OCI-LY7 (cell line): ENCODE results near the gene P2RY4.

Experiments
- EZH2phosphoT487 ChIP-seq: fragments of 200-600 bp; sonication (generic); IDR thresholded peaks from 2 replicates; pipeline ENCODE4 v1.6.1; 2018; ENCODE audit warnings: low read depth, borderline replicate concordance, mild to moderate bottlenecking, mixed run types, antibody characterized with exemption, low read length, moderate library complexity, mixed read lengths
- TF ChIP-seq, protein P1 (sequence below): fragments of 200-600 bp; sonication (generic); conservative IDR thresholded peaks from 2 replicates; pipeline ENCODE4 v1.5.1; 2014; ENCODE audit warnings: mild to moderate bottlenecking, antibody characterized with exemption, low read length, moderate library complexity, mixed read lengths

GRCh38 chrX:70231666-70232065 is 28.3 kb downstream of the P2RY4 start:
- TF ChIP-seq, protein P1, sequence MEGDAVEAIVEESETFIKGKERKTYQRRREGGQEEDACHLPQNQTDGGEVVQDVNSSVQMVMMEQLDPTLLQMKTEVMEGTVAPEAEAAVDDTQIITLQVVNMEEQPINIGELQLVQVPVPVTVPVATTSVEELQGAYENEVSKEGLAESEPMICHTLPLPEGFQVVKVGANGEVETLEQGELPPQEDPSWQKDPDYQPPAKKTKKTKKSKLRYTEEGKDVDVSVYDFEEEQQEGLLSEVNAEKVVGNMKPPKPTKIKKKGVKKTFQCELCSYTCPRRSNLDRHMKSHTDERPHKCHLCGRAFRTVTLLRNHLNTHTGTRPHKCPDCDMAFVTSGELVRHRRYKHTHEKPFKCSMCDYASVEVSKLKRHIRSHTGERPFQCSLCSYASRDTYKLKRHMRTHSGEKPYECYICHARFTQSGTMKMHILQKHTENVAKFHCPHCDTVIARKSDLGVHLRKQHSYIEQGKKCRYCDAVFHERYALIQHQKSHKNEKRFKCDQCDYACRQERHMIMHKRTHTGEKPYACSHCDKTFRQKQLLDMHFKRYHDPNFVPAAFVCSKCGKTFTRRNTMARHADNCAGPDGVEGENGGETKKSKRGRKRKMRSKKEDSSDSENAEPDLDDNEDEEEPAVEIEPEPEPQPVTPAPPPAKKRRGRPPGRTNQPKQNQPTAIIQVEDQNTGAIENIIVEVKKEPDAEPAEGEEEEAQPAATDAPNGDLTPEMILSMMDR = no peak
- no peak for TF ChIP-seq EZH2phosphoT487
